ENCODE data around the gene SYNPR.

GRCh38 chr3:63303238-63303637 is 25.1 kb downstream of the SYNPR start:
- TF ChIP-seq CTCF (IDR thresholded peaks at IDR 0.05) (no peak), POLR2A (IDR thresholded peaks at IDR 0.05) (no peak)
